ENCODE results near the gene HSPA12B. TPM values are rescaled to one million over a fixed set of nuclear protein-coding genes. Genes with fewer than 3 reads are reported as not detected.

The HSPA12B gene
- total RNA-seq, 5 donors from 2014 or later (not counting 1 experiment from before 2014, with no cell fraction given): 0.10 to 0.12 TPM; not detected in 3

- no peak overlapping the region for H3K4me3 ChIP-seq (ENCODE audit: control insufficient read depth in 1 of 2, extremely low read depth in 1 of 2, low read length in 1 of 2)
- peaks cover 0 to 57% of the 10 kb centered on the region in 2 experiments for H3K27me3 ChIP-seq (replicated peaks in 1 of 2; ENCODE audit: control insufficient read depth in 2 of 2, extremely low read depth in 1 of 2, insufficient read depth in 2 of 2, low read length in 1 of 2)
- H3K27me3 Mint-ChIP-seq: peaks cover 0 to 23% of the 10 kb centered on the region in 2 donors
- no peaks in the 10 kb centered on the region for H3K9me3 Mint-ChIP-seq
- no peaks in the 10 kb centered on the region for H3K36me3 ChIP-seq (ENCODE audit: control insufficient read depth in 2 of 2, extremely low read depth in 1 of 2, insufficient read depth in 1 of 2, low read length in 1 of 2)
- peaks cover 0 to 8% of the 10 kb centered on the region in 2 experiments for H3K4me1 ChIP-seq (ENCODE audit: control insufficient read depth in 1 of 2, extremely low read depth in 1 of 2, insufficient read depth in 2 of 2, low read length in 2 of 2)
- ATAC-seq (replicated peaks in 1 of 4): peak in 1 of 4 experiments; percentile 13
- CTCF ChIA-PET: interaction anchor here (1.0 kb wide), 2 partner anchors 71 to 73 kb away, joined by 3 read pairs; partner anchors contain the start of gene AP5S1 (in 1 of the 2)
- peak overlapping the region in 1 of 3 donors; percentile 53 for H3K4me3 Mint-ChIP-seq
- POLR2A ChIA-PET: interaction anchor here in 1 of 2 donors (0.5 to 0.6 kb wide), 4 partner anchors 16 to 179 kb away, joined by 3 to 10 read pairs (median 3); no protein-coding TSS in a partner anchor
- no peak overlapping the region for H3K27ac ChIP-seq (ENCODE audit: low read length)
- peaks cover 10 to 22% (median 20%) of the 10 kb centered on the region in 3 donors for H3K4me1 Mint-ChIP-seq
- DNase-seq: peak in 12 of 35 experiments; percentile 12 to 46 (median 18)
- 69% methylated on average over 61 of the region's 72 CpGs for WGBS (ENCODE audit: insufficient coverage)
- no peaks in the 10 kb centered on the region for H3K36me3 Mint-ChIP-seq
- H3K27ac Mint-ChIP-seq: no peak overlapping the region
- no peaks in the 10 kb centered on the region for H3K9me3 ChIP-seq
Measured at GRCh38 chr20:3749689-3750531, 17.4 kb downstream of the HSPA12B start.

DNA sequence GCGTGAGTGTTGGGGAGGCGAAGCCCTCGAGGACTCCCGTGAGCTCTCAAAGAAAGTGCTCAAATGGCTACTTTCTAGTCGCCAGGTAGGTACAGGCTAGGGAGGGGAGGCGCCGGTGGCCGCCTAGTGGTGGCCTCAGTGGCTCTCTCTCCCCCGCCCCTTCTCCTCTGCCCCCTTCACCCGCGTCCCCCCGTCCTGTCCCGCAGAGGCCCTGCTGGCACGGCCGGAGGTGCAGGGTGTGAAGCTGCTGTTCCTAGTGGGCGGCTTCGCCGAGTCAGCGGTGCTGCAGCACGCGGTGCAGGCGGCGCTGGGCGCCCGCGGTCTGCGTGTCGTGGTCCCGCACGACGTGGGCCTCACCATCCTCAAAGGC is 18.8 kb downstream of the HSPA12B start:
- ChIA-PET CTCF (interaction anchor here in 1 of 2 donors (1.0 kb wide), 1 partner anchor 69 kb away, joined by 3 read pairs; the partner anchor contains the start of gene AP5S1), POLR2A (no interaction called here)
- Histone ChIP-seq H3K36me3 (ENCODE audit: control insufficient read depth in 2 of 2, extremely low read depth in 1 of 2, insufficient read depth in 1 of 2, low read length in 1 of 2) (peaks cover 4 to 6% of the 10 kb centered on the region in 2 donors), H3K27me3 (replicated peaks in 1 of 2; ENCODE audit: control insufficient read depth in 2 of 2, extremely low read depth in 1 of 2, insufficient read depth in 2 of 2, low read length in 1 of 2) (peaks cover 0 to 44% of the 10 kb centered on the region in 2 experiments), H3K27ac (ENCODE audit: low read length) (no peak overlapping the region), H3K4me3 (ENCODE audit: control insufficient read depth in 1 of 2, extremely low read depth in 1 of 2, low read length in 1 of 2) (no peak overlapping the region), H3K4me1 (ENCODE audit: control insufficient read depth in 1 of 2, extremely low read depth in 1 of 2, insufficient read depth in 2 of 2, low read length in 2 of 2) (no peaks in the 10 kb centered on the region), H3K9me3 (no peaks in the 10 kb centered on the region)
- no peak overlapping the region for H3K27ac Mint-ChIP-seq
- no peak for ATAC-seq (replicated peaks in 1 of 4)
- H3K4me3 Mint-ChIP-seq: peak overlapping the region in 2 of 3 donors; percentile 53 to 58
- H3K4me1 Mint-ChIP-seq: peaks cover 6 to 16% (median 14%) of the 10 kb centered on the region in 3 donors
- no peak for DNase-seq
- no peaks in the 10 kb centered on the region for H3K9me3 Mint-ChIP-seq
- peaks cover 0 to 18% of the 10 kb centered on the region in 2 donors for H3K27me3 Mint-ChIP-seq
- H3K36me3 Mint-ChIP-seq: no peaks in the 10 kb centered on the region
- 93% methylated on average over 20 of the region's 31 CpGs for WGBS (ENCODE audit: insufficient coverage)

DNA sequence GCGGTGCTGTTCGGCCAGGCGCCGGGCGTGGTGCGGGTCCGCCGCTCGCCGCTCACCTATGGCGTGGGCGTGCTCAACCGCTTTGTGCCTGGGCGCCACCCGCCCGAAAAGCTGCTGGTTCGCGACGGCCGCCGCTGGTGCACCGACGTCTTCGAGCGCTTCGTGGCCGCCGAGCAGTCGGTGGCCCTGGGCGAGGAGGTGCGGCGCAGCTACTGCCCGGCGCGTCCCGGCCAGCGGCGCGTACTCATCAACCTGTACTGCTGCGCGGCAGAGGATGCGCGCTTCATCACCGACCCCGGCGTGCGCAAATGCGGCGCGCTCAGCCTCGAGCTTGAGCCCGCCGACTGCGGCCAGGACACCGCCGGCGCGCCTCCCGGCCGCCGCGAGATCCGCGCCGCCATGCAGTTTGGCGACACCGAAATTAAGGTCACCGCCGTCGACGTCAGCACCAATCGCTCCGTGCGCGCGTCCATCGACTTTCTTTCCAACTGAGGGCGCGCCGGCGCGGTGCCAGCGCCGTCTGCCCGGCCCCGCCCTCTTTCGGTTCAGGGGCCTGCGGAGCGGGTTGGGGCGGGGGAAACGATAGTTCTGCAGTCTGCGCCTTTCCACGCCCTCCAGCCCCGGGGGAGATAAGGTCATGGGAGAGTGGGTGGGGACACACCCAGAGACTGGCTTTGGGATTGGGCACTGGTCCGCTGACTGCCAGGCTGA is 19.3 kb downstream of the HSPA12B start:
- CTCF ChIA-PET: interaction anchor here in 1 of 2 donors (0.9 to 1.5 kb wide), 2 partner anchors 104 to 334 kb away, joined by 6 read pairs; no protein-coding TSS in a partner anchor
- H3K4me1 Mint-ChIP-seq: peaks cover 6 to 16% (median 14%) of the 10 kb centered on the region in 3 donors
- H3K9me3 Mint-ChIP-seq: no peaks in the 10 kb centered on the region
- peak overlapping the region in 1 of 2 donors; percentile 70 for H3K27ac Mint-ChIP-seq
- Histone ChIP-seq H3K27ac (ENCODE audit: low read length) (no peak overlapping the region), H3K4me1 (ENCODE audit: control insufficient read depth in 1 of 2, extremely low read depth in 1 of 2, insufficient read depth in 2 of 2, low read length in 2 of 2) (no peaks in the 10 kb centered on the region), H3K4me3 (ENCODE audit: control insufficient read depth in 1 of 2, extremely low read depth in 1 of 2, low read length in 1 of 2) (peak overlapping the region in 1 of 2 donors; percentile 11), H3K36me3 (ENCODE audit: control insufficient read depth in 2 of 2, extremely low read depth in 1 of 2, insufficient read depth in 1 of 2, low read length in 1 of 2) (peaks cover 4 to 8% of the 10 kb centered on the region in 2 donors), H3K27me3 (replicated peaks in 1 of 2; ENCODE audit: control insufficient read depth in 2 of 2, extremely low read depth in 1 of 2, insufficient read depth in 2 of 2, low read length in 1 of 2) (peaks cover 0 to 40% of the 10 kb centered on the region in 2 experiments), H3K9me3 (no peaks in the 10 kb centered on the region)
- peaks cover 3% of the 10 kb centered on the region for H3K36me3 Mint-ChIP-seq
- peaks cover 0 to 13% of the 10 kb centered on the region in 2 donors for H3K27me3 Mint-ChIP-seq
- DNase-seq (peak in 26 of 35 experiments; percentile 9 to 67 (median 32)), ATAC-seq (replicated peaks in 1 of 4) (peak; percentile 18 to 80 (median 52))
- H3K4me3 Mint-ChIP-seq: peak overlapping the region; percentile 63 to 80 (median 78)
- POLR2A ChIA-PET: no interaction called here
- 61% methylated on average over 83 of the region's 95 CpGs for WGBS (ENCODE audit: insufficient coverage)

GRCh38 chr20:3752386-3752759 is 19.9 kb downstream of the HSPA12B start:
- Histone ChIP-seq H3K4me1 (ENCODE audit: control insufficient read depth in 1 of 2, extremely low read depth in 1 of 2, insufficient read depth in 2 of 2, low read length in 2 of 2) (no peaks in the 10 kb centered on the region), H3K27ac (ENCODE audit: low read length) (no peak overlapping the region), H3K4me3 (ENCODE audit: control insufficient read depth in 1 of 2, extremely low read depth in 1 of 2, low read length in 1 of 2) (peak overlapping the region in 1 of 2 donors; percentile 11), H3K9me3 (no peaks in the 10 kb centered on the region), H3K36me3 (ENCODE audit: control insufficient read depth in 2 of 2, extremely low read depth in 1 of 2, insufficient read depth in 1 of 2, low read length in 1 of 2) (peaks cover 4 to 8% of the 10 kb centered on the region in 2 donors), H3K27me3 (replicated peaks in 1 of 2; ENCODE audit: control insufficient read depth in 2 of 2, extremely low read depth in 1 of 2, insufficient read depth in 2 of 2, low read length in 1 of 2) (peaks cover 0 to 35% of the 10 kb centered on the region in 2 experiments)
- WGBS (ENCODE audit: insufficient coverage): 70% methylated on average over 12 of the region's 13 CpGs
- peaks cover 3% of the 10 kb centered on the region for H3K36me3 Mint-ChIP-seq
- peaks cover 0 to 11% of the 10 kb centered on the region in 2 donors for H3K27me3 Mint-ChIP-seq
- H3K4me1 Mint-ChIP-seq: peaks cover 6 to 16% (median 14%) of the 10 kb centered on the region in 3 donors
- ATAC-seq (replicated peaks in 1 of 4) (no peak), DNase-seq (no peak)
- ChIA-PET POLR2A (no interaction called here), CTCF (interaction anchor here (0.9 to 1.5 kb wide), 4 partner anchors 16 to 333 kb away, joined by 4 to 6 read pairs (median 6); no protein-coding TSS in a partner anchor)
- peak overlapping the region; percentile 63 to 80 (median 78) for H3K4me3 Mint-ChIP-seq
- H3K9me3 Mint-ChIP-seq: no peaks in the 10 kb centered on the region
- peak overlapping the region in 1 of 2 donors; percentile 70 for H3K27ac Mint-ChIP-seq

- H3K9me3 ChIP-seq: no peaks in the 10 kb centered on the region
- no peak overlapping the region for H3K27ac ChIP-seq (ENCODE audit: low read length)
- Mint-ChIP-seq H3K4me3 (peak overlapping the region in 1 of 3 donors; percentile 80), H3K4me1 (peaks cover 6 to 16% (median 14%) of the 10 kb centered on the region in 3 donors), H3K36me3 (peaks cover 8% of the 10 kb centered on the region), H3K27ac (peak overlapping the region; percentile 36 to 48), H3K27me3 (peaks cover 0 to 6% of the 10 kb centered on the region in 2 donors), H3K9me3 (no peaks in the 10 kb centered on the region)
- H3K4me1 ChIP-seq (ENCODE audit: control insufficient read depth in 1 of 2, extremely low read depth in 1 of 2, insufficient read depth in 2 of 2, low read length in 2 of 2): no peaks in the 10 kb centered on the region
- no CpG with 5 or more reads among the region's 4 CpGs for whole genome bisulfite sequencing (ENCODE audit: insufficient coverage)
- no peak overlapping the region for H3K4me3 ChIP-seq (ENCODE audit: control insufficient read depth in 1 of 2, extremely low read depth in 1 of 2, low read length in 1 of 2)
- DNase-seq (peak in 32 of 35 experiments; percentile 29 to 82 (median 54)), ATAC-seq (replicated peaks in 1 of 4) (peak; percentile 66 to 76 (median 66))
- CTCF ChIA-PET: interaction anchor here (0.5 to 1.5 kb wide), 6 partner anchors 13 to 332 kb away, joined by 3 to 6 read pairs (median 4); no protein-coding TSS in a partner anchor
- POLR2A ChIA-PET: no interaction called here
- peaks cover 0 to 29% of the 10 kb centered on the region in 2 experiments for H3K27me3 ChIP-seq (replicated peaks in 1 of 2; ENCODE audit: control insufficient read depth in 2 of 2, extremely low read depth in 1 of 2, insufficient read depth in 2 of 2, low read length in 1 of 2)
- H3K36me3 ChIP-seq (ENCODE audit: control insufficient read depth in 2 of 2, extremely low read depth in 1 of 2, insufficient read depth in 1 of 2, low read length in 1 of 2): peaks cover 4 to 12% of the 10 kb centered on the region in 2 donors
Measured at GRCh38 chr20:3753098-3753497, 20.6 kb downstream of the HSPA12B start.
